Measurements from ENCODE around the gene UPF2. TPM values are rescaled to one million over a fixed set of nuclear protein-coding genes. Genes with fewer than 3 reads are reported as not detected.
"Not testable (repeated sequence)": the region's sequence is repeated elsewhere in the genome, so short reads cannot be mapped to it uniquely, and the experiment has no call there.

The UPF2 gene
- total RNA-seq, 1 donor from 2014 or later, result 10.0 TPM

- ATAC-seq, result no peak
These were observed 135.9 kb downstream of the UPF2 start for GRCh38 chr10:11906714-11907113.

- no peak for ATAC-seq
These were observed 140.0 kb downstream of the UPF2 start for GRCh38 chr10:11902646-11903045.

GRCh38 chr10:11901833-11902475 lies 140.7 kb downstream of the UPF2 start:
- ATAC-seq, result no peak

DNA sequence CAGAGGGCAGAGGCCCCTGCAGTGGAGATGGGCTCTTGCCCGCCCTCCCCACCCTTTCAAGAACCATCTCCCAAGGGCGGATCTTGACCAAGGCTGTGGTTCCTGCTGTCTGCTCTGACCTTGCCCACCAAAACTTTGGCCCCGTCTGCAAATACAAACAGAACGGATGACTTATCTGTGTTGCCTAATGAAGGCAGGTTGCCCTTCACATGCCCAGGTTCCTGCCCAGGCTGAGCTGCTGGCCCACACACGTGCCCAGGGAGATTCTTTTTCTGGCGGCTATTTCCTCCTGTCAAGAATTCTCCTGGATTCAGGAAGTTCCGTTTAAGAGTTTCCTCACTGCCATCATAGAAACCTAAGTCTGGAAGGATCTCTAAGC lies 141.2 kb downstream of the UPF2 start:
- ATAC-seq, result peak; percentile 33

DNA sequence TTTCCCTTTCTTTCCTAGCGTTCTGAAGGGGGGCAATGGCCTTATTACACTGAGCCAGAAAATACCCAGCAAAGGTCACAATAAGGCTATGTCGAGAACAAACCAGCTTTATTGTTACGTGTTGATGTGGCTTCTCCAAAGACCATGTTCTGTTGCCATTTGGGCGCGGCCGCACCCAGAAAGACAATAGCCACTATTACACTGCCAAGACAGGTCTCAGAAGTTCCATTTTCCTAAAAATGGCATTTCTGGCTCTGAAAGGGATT lies 141.6 kb downstream of the UPF2 start:
- no peak for ATAC-seq

GRCh38 chr10:11899067-11899876 lies 143.3 kb downstream of the UPF2 start:
- ATAC-seq, result no peak

DNA sequence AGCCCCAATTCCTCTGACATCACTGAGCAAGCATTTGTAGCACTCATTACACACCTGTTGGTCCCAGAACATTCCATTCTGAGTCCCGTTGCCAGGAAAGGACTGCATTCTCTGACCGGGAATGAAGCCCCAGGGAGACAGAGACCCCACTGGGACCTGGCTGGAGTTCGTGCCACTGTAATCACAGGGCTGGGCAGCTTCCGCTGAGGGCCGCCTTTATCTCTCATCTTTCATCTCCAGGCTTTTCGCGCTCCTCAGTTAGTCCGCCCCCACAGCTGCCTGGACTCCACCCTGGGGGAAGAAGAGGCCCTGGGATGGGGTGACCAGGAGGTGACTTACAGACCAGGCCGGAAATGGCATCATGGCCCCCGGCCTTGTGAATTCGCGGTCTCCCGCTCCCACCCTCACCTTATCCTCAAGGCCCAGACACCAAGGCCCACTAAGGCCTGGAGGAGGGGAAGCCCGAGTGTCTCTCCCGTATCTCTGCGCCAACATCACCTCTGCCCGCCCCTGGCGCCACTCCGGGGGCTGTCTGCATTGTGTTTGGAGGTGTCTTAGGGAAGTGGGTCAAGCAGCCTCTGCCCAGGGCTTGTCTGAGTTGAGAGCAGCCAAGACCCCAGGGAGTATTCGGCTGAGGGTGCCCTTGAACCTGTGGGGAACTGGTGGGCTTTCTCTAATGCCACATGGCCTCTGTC lies 144.1 kb downstream of the UPF2 start:
- peak; percentile 27 for ATAC-seq

DNA sequence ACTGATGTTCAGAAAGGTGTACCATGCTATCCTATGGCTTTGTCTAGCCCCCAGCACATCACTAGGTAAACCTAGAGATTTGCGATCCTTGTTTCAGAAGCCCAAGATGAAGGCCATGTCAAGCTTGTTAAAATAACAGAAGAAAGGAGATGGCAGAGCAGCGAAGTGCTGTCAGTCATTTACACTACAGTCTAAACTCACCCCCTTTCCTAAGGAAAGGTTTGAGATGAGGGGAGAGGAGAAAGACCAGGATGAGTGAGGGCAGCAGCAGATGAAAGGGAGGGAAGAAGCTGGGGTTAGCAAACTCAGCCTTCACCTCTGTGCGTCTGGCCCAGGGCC lies 144.6 kb downstream of the UPF2 start:
- no peak for ATAC-seq

DNA sequence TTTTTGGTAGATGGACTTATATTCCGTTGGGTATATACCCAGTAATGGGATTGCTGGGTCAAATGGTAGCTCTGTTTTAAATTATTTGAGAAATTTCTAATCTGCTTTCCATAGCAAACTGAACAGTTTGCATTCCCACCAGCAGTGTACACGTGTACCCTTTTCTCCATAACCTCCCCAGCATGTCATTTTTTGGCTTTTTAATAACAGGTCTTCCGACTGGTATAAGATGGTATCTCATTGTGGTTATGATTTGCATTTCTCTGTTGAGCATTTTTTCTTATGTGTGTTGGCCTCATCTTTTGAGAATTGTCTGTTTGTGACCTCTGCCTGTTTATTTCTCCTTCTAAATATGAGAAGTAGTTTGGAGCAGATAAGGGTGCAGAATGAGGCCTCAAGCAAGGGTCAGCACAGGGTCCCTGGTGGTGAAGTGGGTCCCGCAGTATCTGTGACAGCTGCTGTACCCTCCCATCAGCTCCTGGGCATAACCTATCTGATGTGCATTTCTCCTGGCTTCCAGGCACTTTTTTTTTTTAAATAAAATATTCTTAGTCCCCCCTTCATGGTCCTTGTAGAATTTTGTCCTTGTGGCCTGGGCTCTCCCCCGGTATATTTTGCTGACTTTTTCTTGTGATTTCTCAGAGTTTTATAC lies 145.9 kb downstream of the UPF2 start:
- no peak for ATAC-seq

GRCh38 chr10:11895598-11895997 lies 147.0 kb downstream of the UPF2 start:
- ATAC-seq, result no peak

- no peak for ATAC-seq
These were observed 147.5 kb downstream of the UPF2 start for GRCh38 chr10:11895108-11895466.

DNA sequence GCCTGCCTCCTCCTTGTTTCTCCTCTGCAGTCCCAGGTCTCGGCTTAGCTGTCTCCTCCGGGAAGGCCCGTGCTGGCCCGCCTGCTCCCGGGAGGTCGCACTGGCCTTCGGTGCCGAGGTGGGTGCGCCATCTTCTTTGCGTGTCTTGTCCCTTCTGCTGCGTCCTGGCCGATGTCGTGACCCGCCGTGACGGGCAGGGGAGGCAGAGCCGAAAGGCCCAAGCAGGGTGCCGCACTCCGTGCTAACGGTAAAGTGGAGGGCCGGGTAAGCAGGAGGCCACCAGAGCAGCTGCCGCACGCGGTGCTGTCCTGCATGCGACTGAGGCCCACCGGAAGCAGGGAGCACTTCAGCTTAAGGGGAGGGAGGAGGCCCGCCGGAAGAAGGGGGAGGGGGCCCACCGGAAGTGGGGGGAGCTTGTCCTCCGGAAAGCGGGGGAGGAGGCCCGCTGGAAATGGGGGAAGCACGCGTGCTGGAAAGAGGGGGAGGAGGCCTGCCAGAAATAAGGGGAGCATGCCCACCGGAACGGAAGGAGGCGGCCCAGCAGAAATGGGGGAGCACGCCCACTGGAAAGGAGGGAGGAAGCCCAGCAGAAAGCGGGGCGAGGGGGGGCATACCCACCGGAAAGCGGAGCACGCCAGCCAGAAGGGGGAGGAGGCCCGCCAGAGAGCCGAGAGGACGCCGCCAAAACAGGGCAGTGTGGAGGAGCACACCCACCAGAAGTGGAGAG lies 148.1 kb downstream of the UPF2 start:
- ATAC-seq, result no peak

- ATAC-seq, result no peak
These were observed 148.8 kb downstream of the UPF2 start for GRCh38 chr10:11893749-11894278.

DNA sequence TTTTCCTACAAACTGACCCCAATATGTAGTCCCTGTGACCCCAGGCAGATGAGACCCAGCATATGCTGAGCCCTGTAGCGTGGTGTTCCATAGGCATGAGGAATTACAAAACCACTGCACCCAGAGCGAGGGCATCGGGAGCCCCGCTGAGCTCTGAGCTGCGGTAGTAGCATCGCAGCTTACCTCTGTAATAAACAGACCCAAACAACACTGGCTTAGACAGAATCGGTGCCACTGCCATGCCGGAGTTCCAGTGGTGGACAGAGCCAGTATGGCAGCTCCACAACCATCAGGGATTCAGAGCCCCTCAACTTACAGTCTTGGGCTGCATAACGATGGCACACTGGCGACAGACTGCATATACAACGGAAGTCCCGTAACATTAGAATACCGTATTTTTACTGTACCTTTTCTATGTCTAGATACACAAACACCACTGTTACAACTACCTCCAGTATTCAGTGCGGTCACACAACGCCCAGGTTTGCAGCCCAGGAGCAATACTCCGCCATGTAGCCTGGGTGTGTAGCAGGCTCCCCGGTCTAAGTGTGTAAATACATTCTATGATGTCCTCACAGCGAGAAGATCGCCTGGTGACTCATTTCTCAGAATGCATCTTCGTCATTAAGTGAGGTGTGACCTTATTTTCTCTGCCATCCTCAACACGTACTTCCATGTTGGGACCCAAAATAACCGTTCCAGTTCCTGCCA lies 150.7 kb downstream of the UPF2 start:
- ATAC-seq, result peak; percentile 14

- not testable (repeated sequence) for ATAC-seq
These were observed 153.3 kb downstream of the UPF2 start for GRCh38 chr10:11889263-11889662.

GRCh38 chr10:11887381-11888227 lies 155.0 kb downstream of the UPF2 start:
- ATAC-seq, result peak; percentile 28

DNA sequence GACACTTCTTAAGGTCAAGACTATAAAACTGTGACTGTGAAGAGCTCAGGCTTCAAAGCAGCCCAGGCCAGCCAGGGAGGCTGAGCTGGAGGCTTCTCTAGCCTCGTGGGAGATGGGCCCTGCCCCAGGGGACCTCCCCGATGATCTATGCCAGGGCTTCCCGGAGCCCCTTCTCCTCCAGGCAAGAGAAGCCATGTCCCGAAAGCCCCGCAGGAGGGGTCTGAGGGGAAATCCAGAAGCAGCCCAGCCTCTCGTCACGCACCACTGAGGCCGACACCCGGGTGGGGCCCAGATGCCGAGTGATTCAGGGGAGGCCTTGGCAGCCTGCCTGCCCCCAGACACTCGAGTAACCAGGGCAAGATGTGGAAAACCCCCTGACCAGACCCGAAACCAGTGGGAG lies 155.8 kb downstream of the UPF2 start:
- peak; percentile 43 for ATAC-seq

DNA sequence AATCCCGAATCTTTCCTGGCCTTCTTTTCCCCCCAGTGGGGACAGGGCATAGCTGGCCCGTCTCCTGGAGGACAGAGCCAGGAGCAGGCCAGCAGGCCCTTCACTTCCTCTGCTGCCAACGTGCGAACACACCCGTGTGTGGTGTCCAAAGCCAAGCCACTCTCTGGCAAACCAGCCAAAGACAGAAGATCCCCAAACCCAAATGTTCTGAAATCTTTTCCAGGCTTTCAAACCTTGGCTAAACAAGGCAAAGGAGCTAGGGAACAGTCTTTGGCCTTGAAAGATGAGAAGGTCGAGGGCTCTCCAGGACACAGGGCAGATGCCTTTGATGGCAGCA lies 156.5 kb downstream of the UPF2 start:
- ATAC-seq, result no peak

GRCh38 chr10:11885437-11886137 lies 157.0 kb downstream of the UPF2 start:
- no peak for ATAC-seq

DNA sequence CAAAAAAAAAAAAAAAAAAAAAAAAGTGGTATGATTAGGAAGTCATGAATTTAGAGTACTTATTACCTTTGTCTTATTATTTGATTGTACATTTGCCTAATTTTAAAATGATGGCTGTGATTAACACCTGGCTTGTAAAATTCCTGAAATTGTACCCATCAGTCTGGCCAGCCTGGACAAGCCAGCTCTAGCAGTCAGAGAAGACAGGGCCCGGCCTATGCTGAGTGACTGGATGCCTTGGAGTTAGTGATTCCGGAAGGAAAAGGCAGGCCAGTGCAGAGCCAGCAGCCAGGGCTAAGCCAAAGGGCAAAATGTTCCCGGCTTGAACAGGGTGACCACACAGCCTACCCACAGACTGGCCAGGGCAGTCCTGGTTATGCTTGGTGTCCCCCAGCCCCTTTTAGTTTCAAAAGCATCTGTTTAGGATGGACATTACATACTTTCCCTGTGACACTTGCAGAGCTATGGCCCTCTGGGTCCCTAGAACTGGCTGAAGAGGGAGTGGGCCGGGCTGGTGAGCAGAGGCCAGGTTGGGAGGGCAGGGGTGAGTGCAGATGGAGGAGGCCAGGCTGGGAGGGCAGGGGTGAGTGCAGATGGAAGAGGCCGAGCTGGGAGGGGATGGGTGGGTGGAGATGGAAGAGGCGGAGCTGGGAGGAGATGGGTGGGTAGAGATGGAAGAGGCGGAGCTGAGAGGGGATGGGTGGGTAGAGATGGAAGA lies 157.7 kb downstream of the UPF2 start:
- peak; percentile 64 for ATAC-seq

Measured in esophagus mucosa (tissue), 1 donor.